Amniotic stem cell (primary cell): ENCODE data around the gene UBR3.

Source experiments
- DNase-seq: peaks from one replicate; lab custom pipeline; 2025; lab: John Stamatoyannopoulos, UW

The UBR3 gene

DNA sequence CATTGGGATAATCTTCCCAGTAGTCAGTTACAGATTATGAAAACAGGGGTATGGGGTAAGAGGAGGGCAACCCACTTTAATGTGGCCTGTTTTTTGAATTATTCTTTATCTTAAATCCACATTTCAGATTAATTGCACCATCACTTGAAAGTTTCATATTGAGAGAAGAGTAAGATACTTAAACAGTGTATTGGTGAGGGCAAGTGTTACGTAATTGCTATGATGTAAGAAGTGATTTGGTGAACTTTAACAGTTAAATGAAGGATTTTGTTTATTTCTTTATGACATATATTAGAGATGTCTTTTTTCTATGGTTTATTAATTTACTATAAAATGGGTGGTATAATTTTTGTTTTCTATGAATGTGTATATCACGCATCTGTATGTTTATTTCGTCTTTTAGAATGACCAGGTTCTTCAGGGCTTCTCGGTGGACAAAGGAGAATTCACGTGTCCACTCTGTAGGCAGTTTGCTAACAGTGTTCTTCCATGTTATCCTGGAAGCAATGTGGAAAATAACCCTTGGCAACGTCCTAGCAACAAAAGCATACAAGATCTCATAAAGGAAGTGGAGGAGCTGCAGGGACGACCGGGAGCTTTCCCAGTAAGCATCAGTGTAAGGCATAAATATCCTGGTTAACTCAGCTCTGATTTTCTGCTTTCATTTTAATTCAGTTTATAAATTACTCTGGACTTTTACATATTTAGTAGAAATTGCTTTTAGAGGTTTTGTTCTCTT lies 179.5 kb downstream of the UBR3 start:
- no peak for DNase-seq

DNA sequence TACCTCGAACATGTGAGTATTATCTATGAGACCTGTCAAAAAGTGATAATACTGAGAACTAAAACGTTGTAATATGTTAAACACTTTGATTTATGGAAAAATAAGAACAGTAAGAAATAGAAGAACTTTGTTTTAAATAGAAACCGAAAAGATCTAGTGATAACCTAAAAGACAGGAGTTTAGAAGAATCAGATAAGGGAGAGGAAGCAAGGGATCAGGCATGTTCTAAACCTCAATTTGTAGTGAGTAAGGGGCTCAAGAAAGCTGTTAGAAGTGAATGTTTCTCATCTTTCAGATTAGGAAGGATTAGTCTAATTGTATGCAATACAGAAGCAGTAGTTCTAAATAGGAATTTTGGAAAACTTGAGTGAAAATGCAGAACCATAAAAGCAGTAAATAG lies 182.0 kb downstream of the UBR3 start:
- DNase-seq, result no peak

DNA sequence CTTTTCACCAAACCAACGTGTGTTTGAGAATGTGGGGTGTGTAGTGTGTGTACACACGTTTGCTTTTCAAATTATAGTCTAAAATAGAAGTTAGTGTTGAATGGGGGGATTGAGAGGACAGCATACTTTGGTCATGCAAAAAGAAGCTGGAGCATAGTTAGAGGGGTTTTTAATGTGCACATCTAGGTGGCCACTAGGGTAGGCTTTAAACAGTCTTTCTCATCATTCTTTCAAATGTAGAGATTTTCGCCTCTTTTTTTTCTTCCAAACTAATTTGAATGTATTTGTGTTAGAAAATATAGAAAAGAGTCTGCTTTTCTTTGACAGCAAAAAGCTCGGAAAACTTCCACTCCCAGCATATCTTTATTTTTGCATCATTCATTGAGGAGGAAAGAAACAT lies 185.5 kb downstream of the UBR3 start:
- DNase-seq, result no peak

DNA sequence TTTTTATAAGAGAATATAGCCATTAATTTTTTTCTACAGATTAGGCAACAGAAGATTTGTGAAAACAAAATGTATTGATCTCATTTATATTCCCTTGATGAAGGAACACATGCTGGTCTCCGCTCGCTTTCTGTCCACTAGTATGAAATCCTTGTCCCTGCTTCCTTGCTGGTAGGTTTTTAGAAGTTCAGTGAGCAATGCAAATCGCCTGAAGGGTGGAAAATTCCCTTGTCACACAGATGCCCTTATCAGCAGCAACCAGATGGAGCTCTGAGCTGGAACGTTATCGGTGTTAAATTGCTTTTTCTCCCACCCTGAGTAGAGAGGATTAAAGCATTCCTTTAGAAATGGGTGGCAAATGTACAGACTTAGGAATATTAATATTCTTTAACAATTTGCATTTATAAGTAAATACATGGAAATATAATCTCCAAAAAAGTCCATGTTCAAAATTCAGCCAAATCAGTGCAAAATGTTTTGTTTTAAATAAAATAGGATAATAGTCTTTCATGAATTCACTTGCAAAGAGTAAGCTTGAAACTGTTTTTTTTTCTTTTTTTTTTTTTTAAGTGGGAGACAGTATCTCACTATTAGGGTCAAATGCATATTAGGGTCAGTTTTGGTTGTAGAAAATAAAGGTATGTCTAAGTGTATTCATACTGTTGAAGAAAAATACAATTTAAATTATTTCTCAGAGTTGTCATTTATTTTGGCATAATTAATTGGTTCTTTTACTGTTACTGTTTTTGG lies 186.7 kb downstream of the UBR3 start:
- DNase-seq, result no peak

DNA sequence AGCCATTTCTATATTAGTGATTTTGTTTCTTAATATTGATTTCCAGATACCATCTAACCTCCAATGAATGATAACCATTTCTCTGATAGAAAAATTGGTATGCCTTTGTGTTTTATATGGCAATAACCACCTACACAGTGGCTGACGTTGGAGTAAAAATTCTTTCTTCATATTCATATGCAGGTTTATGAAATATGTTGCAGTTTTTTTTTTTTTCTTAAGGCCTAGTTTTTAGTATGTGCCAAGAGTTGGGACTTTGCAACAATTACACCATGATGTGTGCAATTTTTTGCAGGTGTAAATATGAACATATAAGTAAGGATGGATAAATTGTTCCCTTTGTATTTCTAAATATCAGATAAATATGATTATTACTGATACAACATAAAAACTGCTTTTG lies 187.5 kb downstream of the UBR3 start:
- no peak for DNase-seq

DNA sequence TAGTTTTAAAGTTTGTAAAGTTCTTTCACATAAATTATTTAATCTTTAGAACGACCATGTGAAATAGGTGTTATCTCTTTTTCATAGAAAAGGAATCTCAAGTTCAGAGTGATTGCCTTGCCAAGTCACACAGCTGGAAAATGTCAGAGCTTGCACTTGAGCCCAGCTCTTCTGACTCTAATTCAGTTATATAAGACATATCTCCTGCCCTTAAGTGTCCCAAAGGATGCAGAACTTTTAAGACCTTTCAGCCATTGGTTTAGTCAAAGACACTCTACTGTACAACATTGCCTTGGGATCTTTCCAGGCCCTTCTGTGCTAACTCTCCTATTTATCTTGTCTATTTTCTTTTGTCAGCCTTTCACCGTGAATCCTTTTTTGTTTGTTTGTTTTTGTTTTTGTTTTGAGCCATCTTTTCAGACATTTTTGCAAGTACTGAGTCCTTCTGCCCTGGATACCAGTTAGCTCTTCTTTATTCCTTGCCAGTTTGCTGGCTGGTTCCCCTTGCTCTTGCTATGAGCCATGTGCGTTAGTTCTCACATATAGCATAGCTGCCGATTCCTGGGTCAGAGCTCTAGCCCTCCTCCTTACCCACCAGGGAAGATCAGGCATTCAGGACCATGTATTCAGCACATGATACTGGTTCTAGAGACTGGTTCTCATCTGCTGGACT lies 190.7 kb downstream of the UBR3 start:
- no peak for DNase-seq

DNA sequence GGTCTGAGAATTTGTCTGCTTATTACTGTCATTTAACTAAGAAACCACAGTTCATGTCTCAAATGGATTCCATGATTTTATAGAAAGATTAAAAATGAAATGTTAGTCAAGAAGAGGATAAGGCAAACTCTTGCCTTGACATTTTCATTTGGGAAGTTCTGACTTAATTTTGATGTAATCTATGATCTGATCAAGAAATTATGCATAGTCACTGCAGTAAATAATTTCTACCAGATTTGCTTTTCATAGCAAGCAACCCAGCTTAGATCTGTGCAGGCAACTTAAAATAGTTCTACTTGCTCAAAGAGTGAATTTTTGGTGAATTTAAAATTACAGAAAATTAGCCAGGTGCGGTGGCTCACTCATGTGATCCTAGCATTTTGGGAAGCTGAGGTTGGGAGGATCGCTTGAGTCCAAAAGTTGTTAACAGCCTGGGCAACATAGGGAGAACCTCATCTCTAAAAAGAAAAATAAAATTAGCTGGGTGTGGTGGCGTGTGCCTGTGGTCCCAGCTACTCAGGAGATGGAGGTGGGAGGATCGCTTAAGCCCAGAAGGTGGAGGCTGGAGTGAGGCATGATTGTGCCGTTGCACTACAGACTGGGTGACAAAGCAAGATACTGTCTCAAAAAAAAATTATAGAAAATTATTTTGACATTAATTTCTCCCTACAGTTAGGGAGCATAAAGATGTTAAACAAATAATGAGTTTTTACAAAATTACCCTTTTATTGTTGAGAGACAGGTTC lies 192.0 kb downstream of the UBR3 start:
- no peak for DNase-seq

DNA sequence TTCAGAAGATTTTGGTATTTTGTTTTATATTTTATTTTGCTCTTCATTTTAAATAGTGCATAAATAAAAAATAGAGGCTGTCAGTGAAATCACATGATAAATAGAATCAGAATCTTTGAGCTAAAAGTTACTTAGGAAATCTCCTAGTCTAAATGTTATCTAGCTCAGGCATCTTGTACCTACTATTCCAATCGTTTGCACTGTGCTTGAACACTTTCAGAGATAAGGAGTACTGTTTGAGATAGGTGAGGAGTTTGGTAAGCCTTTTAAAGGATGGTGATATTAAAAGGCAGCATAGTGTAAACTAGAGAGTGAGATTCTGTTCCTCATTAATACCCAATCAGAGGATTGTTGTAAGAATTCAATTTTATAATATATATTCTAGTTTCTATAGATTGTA lies 193.5 kb downstream of the UBR3 start:
- no peak for DNase-seq

DNA sequence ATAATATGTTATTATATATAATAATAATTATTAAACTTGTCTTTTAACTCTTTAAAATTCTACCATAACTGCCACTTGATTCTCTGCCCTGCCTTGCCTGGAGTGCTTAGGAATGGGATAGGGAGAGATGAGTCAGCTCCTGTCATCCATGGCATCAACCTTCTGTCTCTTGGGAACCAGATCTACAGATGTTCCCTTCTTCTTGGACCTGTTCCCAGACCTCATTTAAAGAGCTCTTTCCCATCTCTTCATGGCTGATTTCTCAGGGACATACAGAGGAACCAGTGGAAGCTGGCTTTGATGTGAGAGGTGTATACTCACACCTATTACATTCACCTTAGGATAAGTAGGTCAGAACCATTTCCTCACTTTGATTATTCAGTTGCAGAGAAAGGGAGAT lies 195.4 kb downstream of the UBR3 start:
- peak; percentile 34 for DNase-seq

DNA sequence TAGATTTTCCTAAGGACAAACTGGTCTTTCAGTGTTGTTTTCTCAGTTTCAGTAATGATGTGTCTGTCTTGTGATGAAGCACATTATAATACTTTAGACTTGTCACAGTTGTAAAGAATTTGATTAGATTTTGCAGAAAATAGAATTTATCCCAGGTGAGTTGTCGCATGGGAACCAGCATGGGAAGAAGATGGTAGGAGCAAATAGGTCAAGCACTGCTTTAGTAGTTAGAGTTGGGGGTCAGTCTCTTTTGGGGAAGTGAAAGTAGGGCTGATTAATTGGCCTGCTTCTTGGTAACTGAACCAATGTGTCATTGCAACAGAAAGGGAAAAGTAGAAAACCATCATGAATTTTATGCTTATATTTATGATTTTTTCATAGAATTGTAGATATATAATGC lies 197.5 kb downstream of the UBR3 start:
- DNase-seq, result no peak

DNA sequence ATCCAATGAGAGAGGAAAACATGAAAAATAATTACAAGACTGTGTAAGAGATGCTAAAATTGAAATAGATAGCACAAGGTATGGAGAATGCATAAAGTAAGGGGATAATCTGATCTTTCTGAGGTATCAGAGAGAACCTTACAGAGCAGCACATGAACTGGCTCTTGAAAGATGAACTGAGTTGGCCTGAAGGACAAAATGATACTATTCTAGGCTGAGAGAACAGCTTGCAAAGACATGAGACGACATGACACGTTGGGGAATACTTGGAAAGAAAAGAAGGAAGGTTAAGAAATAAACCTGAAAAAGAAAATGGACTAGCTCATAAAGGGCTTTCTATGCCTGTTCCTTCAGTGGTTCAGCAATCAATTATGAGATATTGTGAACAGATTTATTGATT lies 198.0 kb downstream of the UBR3 start:
- DNase-seq, result no peak

DNA sequence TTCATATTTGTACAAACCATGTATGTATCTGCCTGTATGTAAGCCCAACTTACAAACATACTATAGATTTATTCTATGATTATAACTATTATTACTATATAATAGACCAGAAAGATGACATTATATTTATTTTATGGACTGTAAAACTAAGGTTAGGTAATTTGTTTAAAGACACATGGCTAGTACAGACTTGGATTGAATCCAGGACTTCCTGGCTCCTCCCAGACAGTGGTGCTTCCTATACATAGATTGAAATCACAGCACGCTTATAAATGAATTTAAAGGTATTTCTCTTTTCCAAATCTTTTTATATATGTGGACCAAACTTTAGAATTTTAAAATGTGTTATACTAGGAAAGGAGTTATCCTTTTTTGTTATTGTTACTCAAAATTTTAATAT lies 199.1 kb downstream of the UBR3 start:
- DNase-seq, result no peak

DNA sequence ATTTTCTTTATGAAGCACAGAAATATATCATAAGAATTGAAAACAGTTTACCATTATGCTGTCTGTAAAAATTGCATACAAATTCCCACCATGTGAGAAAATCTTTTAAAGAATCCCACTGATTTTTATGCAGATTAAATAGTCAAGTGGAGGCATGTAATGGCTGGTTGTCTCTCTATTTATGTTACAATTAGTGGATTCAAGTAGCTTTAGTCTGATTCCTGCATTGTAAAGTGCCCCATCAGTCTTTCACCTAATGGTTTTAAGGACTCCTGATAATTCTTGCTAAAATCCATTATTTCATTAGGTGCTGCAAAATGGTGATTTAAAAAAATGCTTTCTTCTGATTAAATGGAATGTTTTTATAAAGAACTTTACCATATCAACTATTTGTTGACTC lies 202.3 kb downstream of the UBR3 start:
- no peak for DNase-seq

DNA sequence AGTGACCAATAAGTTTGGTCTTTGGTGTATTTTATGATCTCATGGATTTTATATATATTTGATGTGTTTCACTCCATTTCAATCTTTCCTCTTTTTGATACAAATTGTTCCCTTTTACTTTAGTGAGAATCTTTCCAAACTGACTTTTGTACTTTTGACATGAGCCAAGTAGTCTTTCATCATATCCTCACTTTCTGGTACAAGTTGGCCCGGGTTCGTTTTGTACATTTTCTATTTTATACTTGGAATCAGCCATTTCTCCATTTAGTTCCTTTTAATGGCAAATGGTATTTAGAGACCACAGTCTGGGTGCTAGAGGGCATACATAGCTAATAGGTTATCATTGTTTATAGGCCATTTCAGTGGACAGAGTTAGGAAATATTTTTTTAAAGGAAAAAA lies 202.8 kb downstream of the UBR3 start:
- no peak for DNase-seq

DNA sequence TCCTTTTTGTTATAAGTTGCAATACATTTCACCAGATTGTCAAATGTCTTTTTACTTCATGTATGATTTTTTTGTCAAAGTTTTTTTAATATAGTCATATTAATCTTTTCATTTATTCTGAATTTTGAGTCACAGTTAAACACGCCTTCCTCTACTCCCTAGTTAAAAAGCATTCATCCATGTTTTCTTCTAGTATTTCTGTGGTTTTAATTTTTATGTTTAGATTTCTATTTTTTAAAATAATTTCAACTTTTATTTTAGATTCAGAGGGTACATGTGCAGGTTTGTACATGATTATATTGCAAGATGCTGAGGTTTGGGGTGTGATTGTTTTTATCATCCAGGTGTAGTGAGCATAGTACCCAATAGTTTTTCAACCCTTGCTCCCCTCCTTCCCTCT lies 204.0 kb downstream of the UBR3 start:
- no peak for DNase-seq

DNA sequence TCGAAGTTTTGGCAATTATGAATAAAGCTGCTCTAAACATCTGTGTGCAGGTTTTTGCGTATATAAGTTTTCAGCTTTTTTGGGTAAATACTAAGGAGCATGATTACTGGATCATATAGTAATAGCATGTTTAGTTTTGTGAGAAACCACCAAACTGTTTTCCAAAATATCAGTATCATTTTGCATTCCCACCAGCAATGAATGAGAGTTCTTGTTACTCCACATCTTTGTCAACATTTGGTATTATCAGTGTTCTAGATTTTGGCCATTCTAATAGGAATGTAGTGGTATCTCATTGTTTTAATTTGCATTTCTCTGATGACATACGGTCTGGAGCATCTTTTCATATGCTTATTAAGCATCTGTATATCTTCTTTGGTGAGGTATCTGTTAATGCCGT lies 207.3 kb downstream of the UBR3 start:
- no peak for DNase-seq

DNA sequence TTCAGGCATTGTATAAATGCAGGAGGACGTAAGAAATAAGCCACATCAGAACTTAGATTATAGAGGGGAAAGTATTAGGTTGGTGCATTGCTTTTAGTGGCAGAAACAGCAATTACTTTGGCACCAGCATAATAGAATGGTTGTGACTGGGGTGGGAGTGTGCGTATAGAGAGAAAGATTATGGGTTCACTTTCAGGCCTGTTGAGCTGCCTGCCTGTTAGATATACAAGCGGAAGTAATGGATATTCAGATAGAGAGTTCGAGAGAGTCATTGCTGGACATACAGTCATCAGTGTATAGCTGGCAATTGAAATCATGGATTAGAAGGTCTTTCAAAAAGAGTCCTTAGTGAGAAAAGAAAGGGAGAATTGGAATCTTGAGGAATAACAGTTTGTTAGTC lies 211.5 kb downstream of the UBR3 start:
- DNase-seq, result no peak

DNA sequence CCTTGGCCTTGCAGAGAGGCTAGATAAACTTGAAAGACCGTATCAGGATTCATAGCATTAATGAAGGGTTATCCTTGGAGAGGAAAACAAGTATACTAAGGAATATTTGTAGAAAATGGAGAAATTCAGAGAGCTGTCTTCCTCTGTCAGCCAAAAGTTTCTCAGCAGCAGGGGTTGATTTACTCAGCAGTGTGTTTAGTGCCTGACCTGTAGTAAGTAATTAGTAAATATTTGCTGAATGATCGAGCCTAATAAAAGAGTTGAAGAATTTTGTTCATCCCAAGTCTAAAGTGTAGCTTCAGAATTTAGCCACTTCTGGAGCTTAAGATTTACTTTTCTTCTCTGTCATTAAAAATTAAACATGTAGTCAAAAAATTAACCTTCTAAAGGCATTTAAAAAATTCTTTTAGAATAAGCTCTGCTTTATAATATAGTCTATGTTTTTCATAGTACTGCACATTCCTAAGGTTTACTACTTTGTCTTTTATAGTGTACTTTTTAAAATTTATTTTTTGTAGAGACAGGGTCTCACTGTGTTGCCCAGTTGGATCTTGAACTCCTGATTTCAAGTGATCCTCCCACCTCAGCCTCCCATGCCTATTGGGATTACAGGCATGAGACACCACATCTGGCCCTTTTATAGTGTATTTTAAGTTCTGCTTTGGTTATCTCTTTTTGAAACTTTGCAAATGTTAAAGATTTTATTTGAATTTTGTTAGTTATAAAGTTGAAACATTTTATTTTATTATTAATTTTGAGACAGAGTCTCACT lies 212.3 kb downstream of the UBR3 start:
- no peak for DNase-seq

DNA sequence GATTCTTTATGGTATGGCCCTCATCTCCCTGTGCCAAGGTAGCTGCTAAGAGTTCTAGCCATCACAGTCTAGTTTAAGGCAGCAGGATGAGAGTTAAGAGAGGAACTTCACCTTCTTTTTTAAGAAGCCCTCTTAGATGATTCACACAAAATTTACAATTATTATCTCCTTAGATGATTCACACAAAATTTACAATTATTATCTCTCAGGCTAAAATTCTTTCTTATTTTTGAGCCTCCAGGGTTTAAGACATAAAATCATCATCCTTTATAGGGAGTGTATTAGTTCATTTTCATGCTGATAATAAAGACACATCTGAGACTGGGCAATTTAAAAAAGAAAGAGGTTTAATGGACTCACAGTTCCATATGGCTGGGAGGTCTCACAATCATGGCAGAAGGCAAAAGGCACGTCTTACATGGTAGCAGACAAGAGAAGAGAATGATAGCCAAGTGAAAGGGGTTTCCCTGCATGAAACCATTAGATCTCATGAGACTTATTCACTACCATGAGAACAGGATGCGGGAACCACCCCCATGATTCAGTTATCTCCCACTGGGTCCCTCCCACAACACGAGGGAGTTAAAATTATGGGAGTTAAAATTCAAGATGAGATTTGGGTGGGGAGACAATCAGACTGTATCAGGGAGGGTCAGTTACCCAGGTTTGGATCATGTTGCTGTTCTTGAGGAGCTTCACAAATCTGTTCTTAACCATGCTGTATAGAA lies 217.7 kb downstream of the UBR3 start:
- DNase-seq, result no peak

DNA sequence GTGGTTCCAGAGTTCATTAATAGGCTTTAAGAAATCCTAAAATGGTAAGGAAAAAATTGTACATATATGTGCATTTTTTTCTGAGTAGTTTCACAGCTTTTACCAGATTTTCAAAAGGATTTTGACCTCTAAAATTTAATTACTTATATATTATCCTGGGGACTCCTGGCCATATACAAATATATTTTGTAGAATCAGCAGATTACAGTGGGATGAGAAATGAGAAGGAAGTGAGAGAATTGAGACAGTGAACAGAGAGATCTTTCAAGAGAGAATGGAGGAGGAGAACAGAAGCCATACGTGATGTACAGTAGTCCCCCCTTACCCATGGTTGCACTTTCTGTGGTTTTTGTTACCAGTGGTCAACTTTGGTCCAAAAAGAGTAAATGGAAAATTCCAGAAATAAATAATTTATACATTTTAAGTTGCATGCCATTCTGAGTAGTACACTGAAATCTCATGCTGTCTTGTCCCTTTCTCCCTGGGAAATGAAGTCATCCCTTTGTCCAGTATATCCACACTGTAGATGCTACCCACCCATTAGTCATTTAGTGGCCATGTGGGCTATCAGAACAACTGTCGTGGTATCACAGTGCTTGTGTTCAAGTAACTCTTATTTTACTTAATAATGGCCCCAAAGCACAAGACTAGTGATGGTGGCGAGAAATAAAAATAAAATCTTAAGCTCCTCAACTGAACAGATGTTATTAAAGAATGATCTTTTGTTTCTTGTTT lies 220.2 kb downstream of the UBR3 start:
- no peak for DNase-seq
